Immature natural killer cell (primary cell): Measurements from ENCODE around the gene SLC24A3. TPM values are rescaled to one million over a fixed set of nuclear protein-coding genes. Genes with fewer than 3 reads are reported as not detected.
A peak's percentile ranks its signal among the peaks of the same experiment; 100 is the strongest.

Experiments used
- DNase-seq, 3 donors: peaks; one replicate each; pipeline ENCODE4 v3.0.0; 2022; ENCODE audit warnings: mixed read lengths in 1 of 3
- H3K27ac Mint-ChIP-seq, 6 donors: one replicate each; pipeline ENCODE4 v1.8.0; 2020; ENCODE audit warnings: mixed read lengths in 6 of 6, mild to moderate bottlenecking in 5 of 6, inconsistent platforms in 4 of 6, moderate library complexity in 3 of 6
- H3K27me3 Mint-ChIP-seq, 3 donors: one replicate each; pipeline ENCODE4 v1.8.0; 2020 to 2021; ENCODE audit warnings: low read depth in 3 of 3, mild to moderate bottlenecking in 3 of 3, mixed read lengths in 3 of 3, moderate library complexity in 3 of 3, inconsistent platforms in 1 of 3
- H3K36me3 Mint-ChIP-seq, 3 donors: one replicate each; pipeline ENCODE4 v1.8.0; 2020; ENCODE audit warnings: mixed read lengths in 3 of 3, inconsistent platforms in 2 of 3, mild to moderate bottlenecking in 2 of 3
- H3K4me1 Mint-ChIP-seq, 2 donors: one replicate each; pipeline ENCODE4 v1.8.0; 2020; ENCODE audit warnings: inconsistent platforms in 2 of 2, mild to moderate bottlenecking in 2 of 2, mixed read lengths in 2 of 2, moderate library complexity in 1 of 2
- H3K4me3 Mint-ChIP-seq, 5 donors: one replicate each; pipeline ENCODE4 v1.8.0; 2020; ENCODE audit warnings: mild to moderate bottlenecking in 5 of 5, mixed read lengths in 5 of 5, inconsistent platforms in 3 of 5, moderate library complexity in 3 of 5
- H3K9me3 Mint-ChIP-seq, 6 donors: one replicate each; pipeline ENCODE4 v1.8.0; 2020; ENCODE audit warnings: mild to moderate bottlenecking in 6 of 6, mixed read lengths in 6 of 6, inconsistent platforms in 4 of 6, moderate library complexity in 3 of 6
- polyA plus RNA-seq, 3 donors: library from polyadenylated mRNA; unstranded; fragments of 300-500 nt; fragmentation: Illumina TruSeq; gene quantifications; one replicate each; pipeline ENCODE4 v1.2.3, GENCODE V29; 2021

The SLC24A3 gene
- polyA plus RNA-seq, 3 donors from 2014 or later, result 0.10 TPM; not detected in 2

- Mint-ChIP-seq H3K27me3 (peaks cover 3 to 9% (median 4%) of the 10 kb centered on the region in 3 donors), H3K9me3 (no peaks in the 10 kb centered on the region), H3K4me3 (peak overlapping the region in 2 of 5 donors; percentile 4 to 44), H3K27ac (no peak overlapping the region), H3K36me3 (no peaks in the 10 kb centered on the region), H3K4me1 (peaks cover 0 to 2% of the 10 kb centered on the region in 2 donors)
- no peak for DNase-seq
Observed at GRCh38 chr20:19756761-19757486, 544.5 kb downstream of the SLC24A3 start.

GRCh38 chr20:19757487-19758132 lies 545.2 kb downstream of the SLC24A3 start:
- H3K4me1 Mint-ChIP-seq, result peaks cover 0 to 2% of the 10 kb centered on the region in 2 donors
- H3K27ac Mint-ChIP-seq, result no peak overlapping the region
- H3K27me3 Mint-ChIP-seq, result peaks cover 3 to 9% (median 4%) of the 10 kb centered on the region in 3 donors
- peak overlapping the region; percentile 27 to 70 (median 58) for H3K4me3 Mint-ChIP-seq
- no peaks in the 10 kb centered on the region for H3K9me3 Mint-ChIP-seq
- no peaks in the 10 kb centered on the region for H3K36me3 Mint-ChIP-seq
- DNase-seq, result peak in 1 of 3 donors; percentile 1

DNA sequence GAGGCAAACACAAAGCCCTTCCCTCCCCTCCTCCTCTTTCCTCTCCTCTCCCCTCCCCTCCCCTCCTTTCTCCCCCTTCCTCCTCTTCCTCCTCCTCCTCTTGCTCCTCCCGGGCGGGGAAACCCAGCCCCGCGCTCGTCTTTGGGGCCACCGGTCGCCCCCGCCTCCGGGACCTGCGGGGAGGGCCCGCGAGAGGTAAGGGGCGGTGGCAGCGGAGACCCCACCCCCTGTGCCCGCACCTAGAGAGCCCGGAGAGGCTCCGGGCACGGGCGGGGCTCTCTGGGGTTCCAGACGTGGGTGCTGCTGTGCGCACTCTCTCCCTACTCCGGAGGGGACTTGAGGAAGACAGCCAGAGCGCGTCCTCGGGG lies 545.7 kb downstream of the SLC24A3 start, which contains the start of gene RIN2:
TSS of gene RIN2 (plus strand) at position 126 of the 368 bp plus-strand sequence. CDS start 131,344 bp downstream, outside the sequence.
- Mint-ChIP-seq H3K9me3 (no peaks in the 10 kb centered on the region), H3K36me3 (no peaks in the 10 kb centered on the region), H3K4me1 (peaks cover 0 to 2% of the 10 kb centered on the region in 2 donors), H3K27me3 (peaks cover 3 to 9% (median 4%) of the 10 kb centered on the region in 3 donors), H3K4me3 (peak within 1 kb of the TSS; percentile 27 to 70 (median 58)), H3K27ac (no peak within 1 kb of the TSS)
- no peak for DNase-seq

DNA sequence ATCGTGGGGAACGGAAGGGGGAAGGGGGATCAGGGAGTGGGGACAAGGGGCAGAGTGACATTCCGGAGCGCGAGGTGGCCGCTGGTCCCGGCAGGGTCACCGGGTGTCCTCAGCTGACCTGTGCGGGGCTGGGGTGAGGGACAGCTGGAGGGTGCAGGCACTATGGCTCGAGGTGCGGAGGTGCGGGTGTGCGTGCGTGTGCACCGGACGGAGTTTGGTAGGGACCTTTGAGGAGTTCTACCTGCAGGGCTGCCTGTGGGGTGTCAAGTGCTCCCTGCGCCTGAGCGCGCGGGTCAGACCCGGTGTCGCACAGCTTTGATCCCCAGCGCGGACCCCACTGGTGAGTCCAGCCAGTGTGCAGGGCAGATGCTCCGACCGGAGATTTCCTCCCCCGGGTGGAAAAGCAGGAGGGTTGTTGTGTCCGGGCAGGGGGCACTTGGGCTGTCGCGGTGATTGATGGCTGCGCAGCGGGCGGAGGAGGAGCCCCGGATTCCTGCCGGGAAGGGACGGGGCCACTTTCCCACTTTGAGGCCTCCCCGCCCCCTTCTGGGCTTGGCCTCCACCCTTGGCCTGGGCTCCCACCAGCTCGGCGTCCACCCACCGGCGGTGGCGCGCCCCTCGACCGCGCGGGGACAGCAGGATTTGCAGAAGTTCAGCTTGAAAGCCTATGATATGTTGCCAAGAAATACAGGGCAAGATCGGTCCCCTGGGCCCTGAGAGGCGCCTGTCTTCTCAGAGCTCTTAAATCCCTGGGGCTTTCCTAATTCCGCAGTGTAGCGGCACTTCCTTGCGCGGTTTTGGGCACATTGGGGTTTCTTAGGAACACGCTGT lies 546.3 kb downstream of the SLC24A3 start:
- Mint-ChIP-seq H3K4me3 (peak overlapping the region; percentile 14 to 51 (median 30)), H3K36me3 (no peaks in the 10 kb centered on the region), H3K27ac (no peak overlapping the region)

DNA sequence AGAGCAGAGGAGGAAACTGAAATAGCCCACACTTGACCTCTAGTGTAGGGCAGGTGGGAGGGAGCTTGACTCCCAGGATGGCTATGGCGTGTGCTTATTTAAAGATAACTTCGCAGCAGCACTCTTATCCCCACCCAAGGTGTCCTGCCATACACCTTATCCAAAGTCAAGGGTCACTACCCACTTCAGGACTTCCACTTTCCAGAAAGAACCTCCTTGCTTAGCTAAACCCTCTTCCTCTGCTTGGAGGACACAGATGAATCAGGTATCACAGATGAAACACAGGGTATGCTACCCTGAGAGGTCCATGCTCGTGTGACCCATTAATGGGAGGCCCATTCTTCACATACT lies 547.9 kb downstream of the SLC24A3 start:
- Mint-ChIP-seq H3K27ac (no peak overlapping the region), H3K4me1 (peaks cover 0 to 2% of the 10 kb centered on the region in 2 donors), H3K4me3 (no peak overlapping the region), H3K36me3 (no peaks in the 10 kb centered on the region), H3K27me3 (peaks cover 2 to 9% (median 3%) of the 10 kb centered on the region in 3 donors), H3K9me3 (no peaks in the 10 kb centered on the region)
- DNase-seq, result no peak

More for the DNA sequence above, 546.3 kb downstream of the SLC24A3 start:
- peaks cover 2 to 9% (median 3%) of the 10 kb centered on the region in 3 donors for H3K27me3 Mint-ChIP-seq
- H3K4me1 Mint-ChIP-seq, result peaks cover 0 to 2% of the 10 kb centered on the region in 2 donors
- no peak for DNase-seq
- no peaks in the 10 kb centered on the region for H3K9me3 Mint-ChIP-seq

DNA sequence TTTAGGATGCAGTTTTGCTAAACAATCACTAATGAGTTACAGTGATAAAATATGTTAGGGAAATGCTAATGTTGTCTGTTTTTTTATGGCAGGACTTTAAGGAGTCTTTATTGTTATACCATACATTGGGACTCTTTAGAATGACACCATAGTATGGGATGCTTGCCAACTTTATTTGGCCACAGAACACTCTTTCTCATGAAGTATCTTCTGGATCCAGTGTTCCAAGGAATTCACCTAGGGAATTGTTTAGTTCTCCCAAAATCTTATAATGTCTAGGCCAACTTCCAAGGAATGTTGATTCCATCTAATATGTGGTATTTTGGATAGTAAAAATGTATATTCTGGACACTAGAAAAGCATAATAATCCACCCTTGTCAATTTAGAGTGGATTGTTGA lies 548.9 kb downstream of the SLC24A3 start:
- H3K27me3 Mint-ChIP-seq, result peaks cover 2 to 11% (median 3%) of the 10 kb centered on the region in 3 donors
- no peaks in the 10 kb centered on the region for H3K36me3 Mint-ChIP-seq
- DNase-seq, result no peak
- no peak overlapping the region for H3K4me3 Mint-ChIP-seq
- H3K9me3 Mint-ChIP-seq, result no peaks in the 10 kb centered on the region
- no peak overlapping the region for H3K27ac Mint-ChIP-seq
- peaks cover 0 to 2% of the 10 kb centered on the region in 2 donors for H3K4me1 Mint-ChIP-seq

DNA sequence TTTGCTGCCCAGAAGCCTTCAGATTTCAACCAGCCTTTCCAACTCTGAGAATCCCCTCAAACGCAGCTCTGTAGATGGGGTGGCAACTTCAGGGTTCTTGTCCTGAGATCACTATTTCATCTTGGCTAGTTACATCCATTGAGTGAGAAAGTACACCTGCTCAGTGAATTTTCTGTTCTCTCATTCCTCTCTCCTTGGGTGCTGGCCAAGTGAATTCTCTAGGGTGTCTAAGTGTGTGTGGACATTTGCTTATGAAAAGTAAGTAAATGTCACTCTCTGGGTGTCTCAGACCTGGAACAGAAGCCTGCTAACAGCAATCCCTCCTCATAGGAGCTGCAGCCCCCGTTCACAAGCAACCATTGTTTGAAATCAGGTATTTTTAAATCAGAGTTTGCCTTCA lies 549.4 kb downstream of the SLC24A3 start:
- no peaks in the 10 kb centered on the region for H3K36me3 Mint-ChIP-seq
- H3K27ac Mint-ChIP-seq, result no peak overlapping the region
- no peak for DNase-seq
- H3K27me3 Mint-ChIP-seq, result peaks cover 2 to 14% (median 3%) of the 10 kb centered on the region in 3 donors
- no peak overlapping the region for H3K4me3 Mint-ChIP-seq
- no peaks in the 10 kb centered on the region for H3K9me3 Mint-ChIP-seq
- H3K4me1 Mint-ChIP-seq, result peaks cover 0 to 2% of the 10 kb centered on the region in 2 donors

DNA sequence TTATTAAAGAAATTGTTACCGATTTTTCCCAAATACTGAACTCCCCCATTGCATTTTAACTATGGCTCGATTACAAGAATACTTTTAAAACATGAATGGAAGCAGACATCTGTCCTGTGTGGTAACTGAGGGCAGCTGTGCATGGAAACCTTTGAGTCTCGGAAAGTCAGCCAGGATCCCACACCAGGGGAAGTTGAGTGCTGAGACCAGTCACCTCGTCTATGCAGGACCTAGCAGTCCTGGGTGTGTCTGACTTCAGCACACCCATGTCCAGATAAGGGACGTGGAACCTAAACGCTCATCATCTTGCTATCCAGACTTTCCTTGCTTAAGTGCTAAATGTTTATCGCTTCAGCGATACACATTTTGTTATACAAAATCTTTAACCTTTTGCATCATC lies 551.8 kb downstream of the SLC24A3 start:
- no peak for DNase-seq
- Mint-ChIP-seq H3K4me1 (no peaks in the 10 kb centered on the region), H3K36me3 (no peaks in the 10 kb centered on the region), H3K27ac (no peak overlapping the region), H3K9me3 (no peaks in the 10 kb centered on the region), H3K4me3 (no peak overlapping the region), H3K27me3 (peaks cover 2 to 10% (median 4%) of the 10 kb centered on the region in 3 donors)

DNA sequence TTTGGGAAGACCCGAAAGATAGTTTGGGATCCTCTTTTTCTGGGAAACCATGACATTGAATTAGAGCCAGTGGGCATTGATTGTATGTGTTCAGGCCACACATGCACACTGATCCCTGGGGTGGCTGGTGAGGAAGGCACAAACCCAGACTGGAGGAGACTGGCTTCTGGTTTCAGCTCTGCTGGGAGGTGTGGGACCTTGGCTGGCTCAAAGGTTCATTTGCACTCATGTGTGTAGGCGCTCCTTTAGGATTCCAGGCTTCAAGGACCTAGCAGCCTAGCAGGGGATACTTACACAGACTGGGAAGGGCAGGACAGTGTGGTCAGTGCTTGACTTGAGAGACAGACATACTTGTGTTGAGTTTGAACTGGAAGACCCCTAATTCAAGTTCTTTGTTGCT lies 552.8 kb downstream of the SLC24A3 start:
- DNase-seq, result no peak
- peaks cover 2 to 8% (median 5%) of the 10 kb centered on the region in 3 donors for H3K27me3 Mint-ChIP-seq
- H3K27ac Mint-ChIP-seq, result no peak overlapping the region
- H3K9me3 Mint-ChIP-seq, result no peaks in the 10 kb centered on the region
- H3K36me3 Mint-ChIP-seq, result no peaks in the 10 kb centered on the region
- no peaks in the 10 kb centered on the region for H3K4me1 Mint-ChIP-seq
- H3K4me3 Mint-ChIP-seq, result no peak overlapping the region

GRCh38 chr20:19765913-19766312 lies 553.5 kb downstream of the SLC24A3 start:
- Mint-ChIP-seq H3K27ac (no peak overlapping the region), H3K27me3 (peaks cover 5 to 8% (median 7%) of the 10 kb centered on the region in 3 donors), H3K9me3 (no peaks in the 10 kb centered on the region), H3K36me3 (no peaks in the 10 kb centered on the region), H3K4me3 (no peak overlapping the region), H3K4me1 (no peaks in the 10 kb centered on the region)
- DNase-seq, result no peak

- no peaks in the 10 kb centered on the region for H3K36me3 Mint-ChIP-seq
- peaks cover 6 to 8% (median 7%) of the 10 kb centered on the region in 3 donors for H3K27me3 Mint-ChIP-seq
- H3K4me1 Mint-ChIP-seq, result no peaks in the 10 kb centered on the region
- no peak overlapping the region for H3K4me3 Mint-ChIP-seq
- H3K9me3 Mint-ChIP-seq, result no peaks in the 10 kb centered on the region
- no peak for DNase-seq
- H3K27ac Mint-ChIP-seq, result no peak overlapping the region
Observed at GRCh38 chr20:19767070-19767469, 554.6 kb downstream of the SLC24A3 start.

DNA sequence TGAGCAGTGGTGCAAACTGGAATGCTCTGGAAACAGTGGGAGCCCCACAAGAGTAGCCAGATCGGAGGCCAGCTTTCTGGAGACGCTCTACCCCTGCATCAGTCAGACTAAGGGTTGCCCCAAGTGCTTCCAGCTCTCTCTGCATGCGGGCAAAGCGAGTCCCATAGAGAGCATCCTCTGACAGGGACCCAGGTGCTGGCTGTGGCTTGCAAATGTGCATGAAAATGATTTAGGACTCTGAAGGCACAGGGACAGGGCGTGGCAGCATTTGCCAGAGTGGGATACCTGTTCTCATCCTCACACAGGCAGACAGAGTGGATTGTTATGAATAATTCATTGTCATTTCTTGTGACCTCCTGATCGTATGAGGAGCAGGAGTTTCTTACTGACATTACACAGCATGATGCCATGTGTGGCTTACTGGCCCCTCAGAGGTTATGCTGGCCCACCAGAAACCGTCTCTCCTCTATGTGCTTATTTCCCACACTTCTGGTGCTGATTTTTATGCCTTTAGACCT lies 555.9 kb downstream of the SLC24A3 start:
- no peaks in the 10 kb centered on the region for H3K9me3 Mint-ChIP-seq
- DNase-seq, result no peak
- H3K27ac Mint-ChIP-seq, result no peak overlapping the region
- no peaks in the 10 kb centered on the region for H3K4me1 Mint-ChIP-seq
- H3K36me3 Mint-ChIP-seq, result no peaks in the 10 kb centered on the region
- H3K4me3 Mint-ChIP-seq, result no peak overlapping the region
- H3K27me3 Mint-ChIP-seq, result peaks cover 6 to 10% (median 7%) of the 10 kb centered on the region in 3 donors

GRCh38 chr20:19769507-19769906 lies 557.1 kb downstream of the SLC24A3 start:
- no peak overlapping the region for H3K4me3 Mint-ChIP-seq
- H3K27ac Mint-ChIP-seq, result no peak overlapping the region
- DNase-seq, result no peak
- no peaks in the 10 kb centered on the region for H3K9me3 Mint-ChIP-seq
- no peaks in the 10 kb centered on the region for H3K36me3 Mint-ChIP-seq
- peaks cover 6 to 10% (median 7%) of the 10 kb centered on the region in 3 donors for H3K27me3 Mint-ChIP-seq
- H3K4me1 Mint-ChIP-seq, result no peaks in the 10 kb centered on the region
